DMS114 treated with DMSO at 0.1 percent for 48 hours (cell line): Measurements from ENCODE around the gene TJP3.

Experiments
- DNase-seq: peaks from one replicate; lab custom pipeline; 2025; ENCODE audit not compliant: unreplicated experiment; lab: John Stamatoyannopoulos, UW

TJP3 gene

DNA sequence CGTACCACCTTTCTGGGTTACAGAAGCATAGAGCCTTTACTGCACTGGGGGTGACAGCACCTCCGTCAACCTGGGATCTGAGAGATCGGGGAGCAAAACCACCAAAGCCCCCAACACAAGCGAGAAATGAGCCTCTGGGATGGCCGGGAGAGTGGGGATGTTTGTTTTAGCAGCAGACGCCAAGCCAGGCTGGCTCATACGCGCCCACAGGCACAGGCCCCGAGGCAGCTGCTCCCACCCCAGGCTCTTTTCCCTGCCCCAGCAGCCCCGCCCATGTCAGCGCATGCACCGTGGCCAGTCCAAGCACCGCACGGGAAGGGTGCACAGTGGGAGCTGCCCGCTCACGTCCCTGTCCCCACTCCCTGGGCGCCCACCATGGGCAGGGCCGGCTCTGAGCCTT is 16.5 kb upstream of the TJP3 start:
- no peak for DNase-seq

DNA sequence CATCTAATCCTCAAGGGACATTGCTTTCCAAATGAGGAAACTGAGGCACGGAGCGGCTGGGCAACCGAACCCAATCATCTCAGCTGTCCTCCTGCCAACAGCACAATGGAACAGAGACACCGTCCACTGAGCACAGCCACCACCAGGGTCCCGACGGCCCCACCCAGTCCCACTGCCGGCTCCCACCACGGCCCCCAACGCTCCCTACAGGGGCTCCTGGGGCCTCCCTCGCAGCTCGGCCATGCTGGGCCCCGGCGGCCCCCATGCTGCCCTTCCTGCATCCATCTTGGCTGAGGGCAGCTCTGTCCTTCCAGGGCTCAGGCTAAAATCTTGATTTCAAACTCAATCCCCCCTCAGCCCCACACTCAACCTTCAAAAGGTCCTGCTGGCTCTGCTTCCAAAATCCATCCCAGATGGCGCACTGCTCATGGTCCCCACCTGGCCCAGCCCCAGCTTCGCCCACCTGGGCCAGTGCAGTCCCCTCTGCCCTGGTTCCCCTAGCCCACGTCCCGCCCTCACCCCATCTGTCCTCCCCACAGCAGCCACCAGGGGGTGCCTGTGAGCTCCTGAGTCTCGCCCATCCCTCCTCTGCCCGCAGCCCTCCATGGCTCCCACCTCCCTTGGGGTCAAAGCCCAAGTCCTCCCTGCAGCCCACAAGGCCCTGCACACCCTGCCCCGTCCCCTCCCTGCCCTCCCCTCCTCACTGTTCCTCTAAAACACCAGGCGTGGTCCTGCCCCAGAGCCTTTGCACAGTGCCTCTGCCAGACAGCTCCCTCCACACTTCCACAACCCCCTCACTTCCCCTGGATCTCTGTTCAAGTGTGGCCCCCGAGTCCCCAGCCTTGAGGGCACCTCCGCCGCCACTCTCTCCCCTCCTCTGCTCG is 15.8 kb upstream of the TJP3 start:
- DNase-seq, result no peak

DNA sequence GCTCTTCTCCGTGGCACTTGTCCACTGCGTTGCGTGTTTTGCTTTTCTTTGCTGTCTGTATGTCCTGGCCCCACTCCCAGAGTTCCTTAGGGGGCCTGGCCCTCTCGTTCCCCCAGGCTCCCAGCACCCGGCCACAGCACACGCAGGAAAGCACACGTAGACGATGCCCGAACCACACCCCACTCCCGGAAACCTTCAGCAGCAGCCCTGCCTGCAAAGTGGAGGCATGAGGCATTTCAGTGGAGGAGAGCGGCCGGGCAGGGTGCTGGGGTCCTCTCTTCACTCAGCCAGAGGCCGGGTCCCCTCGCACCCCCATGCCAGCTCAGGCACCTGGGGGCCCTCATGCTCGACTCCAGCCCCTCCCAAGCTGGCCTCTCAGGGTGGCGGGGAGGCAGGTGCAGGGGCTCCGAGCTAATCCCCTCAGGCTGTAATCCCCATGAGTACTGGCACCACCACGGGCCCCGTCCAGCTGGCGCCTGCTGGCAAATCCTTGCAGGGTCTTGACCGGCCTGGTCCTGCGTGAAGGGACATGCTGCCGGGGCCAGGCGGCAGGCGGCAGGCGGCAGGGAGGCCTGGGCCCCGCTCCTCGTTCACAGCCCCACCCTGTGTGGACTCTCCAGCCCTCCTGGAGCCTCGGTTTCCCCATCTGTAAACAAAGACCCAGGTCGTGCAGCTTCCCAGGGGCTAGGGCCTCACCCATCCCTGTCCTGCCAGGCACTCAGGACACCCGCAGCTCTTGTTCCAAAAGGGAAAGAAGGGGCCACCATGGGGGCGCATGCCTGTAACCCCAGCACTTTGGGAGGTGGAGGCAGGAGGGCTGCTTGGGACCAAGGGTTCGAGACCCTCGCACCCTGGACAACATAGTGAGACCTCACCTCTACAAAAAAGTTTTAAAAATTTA is 14.9 kb upstream of the TJP3 start:
- DNase-seq, result no peak

DNA sequence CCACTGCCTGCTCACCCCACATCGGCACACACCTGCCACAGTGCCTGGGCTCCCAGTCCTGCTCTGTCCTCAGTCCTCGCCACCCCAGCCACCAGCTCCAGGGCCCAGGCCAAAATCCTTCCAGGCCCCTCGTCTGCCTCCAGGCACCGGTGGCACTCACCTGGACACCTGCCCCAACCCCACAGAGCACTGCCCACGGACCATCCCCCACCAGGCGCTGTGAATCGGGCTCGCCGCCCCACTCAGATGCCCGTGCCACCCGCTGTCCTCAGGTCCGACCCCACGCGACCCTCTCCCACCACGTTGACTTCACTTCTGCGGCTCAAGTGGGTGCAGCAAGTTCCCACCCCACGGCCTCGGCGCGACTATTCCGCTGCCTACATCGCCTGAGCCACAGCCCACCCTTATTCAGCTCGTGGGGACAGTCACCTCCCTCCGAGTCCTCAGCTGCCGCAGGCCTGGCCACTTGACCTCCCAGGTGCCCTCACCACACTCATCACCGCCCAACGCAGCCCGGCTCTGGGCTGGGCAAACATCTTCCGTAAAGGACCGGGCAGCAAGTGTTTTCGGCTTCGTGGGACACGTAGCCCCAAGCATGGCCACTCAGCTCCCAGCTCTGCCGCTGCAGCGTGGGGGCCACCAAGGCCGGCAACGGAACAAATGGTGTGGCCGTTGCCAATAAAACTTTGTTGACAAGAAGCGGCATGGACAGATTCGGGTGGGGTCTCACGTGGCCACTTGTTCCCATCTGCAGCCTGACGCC is 13.6 kb upstream of the TJP3 start:
- no peak for DNase-seq

DNA sequence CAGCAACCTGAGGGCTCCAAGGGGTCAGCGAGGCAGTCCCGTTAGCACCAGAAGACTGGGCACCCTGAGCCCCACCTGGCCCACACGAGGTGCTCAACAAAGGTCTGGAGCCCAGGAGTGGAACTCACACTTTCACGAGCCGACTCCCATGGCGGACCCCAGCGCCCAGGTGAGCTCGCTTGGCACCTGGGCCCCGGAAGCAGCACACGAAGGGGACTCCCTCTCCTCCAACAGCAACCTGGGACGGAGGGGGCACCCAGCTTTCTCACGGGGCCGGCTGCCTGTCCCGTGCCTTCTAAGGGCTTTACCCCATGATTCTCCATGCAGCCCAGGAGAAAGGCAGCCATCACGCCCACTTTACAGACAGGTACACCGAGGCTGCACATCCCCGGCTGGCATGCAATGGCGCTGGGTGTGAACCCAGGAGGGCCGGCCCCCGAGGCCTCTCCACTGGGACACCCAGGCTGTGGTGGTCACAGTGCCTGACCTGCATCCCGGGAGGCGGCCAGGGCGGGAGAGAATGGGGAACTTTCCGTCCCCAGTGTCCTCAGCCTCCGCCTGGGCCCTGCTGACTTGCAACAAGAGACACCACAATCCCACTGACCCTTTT is 13.0 kb upstream of the TJP3 start:
- DNase-seq, result no peak

DNA sequence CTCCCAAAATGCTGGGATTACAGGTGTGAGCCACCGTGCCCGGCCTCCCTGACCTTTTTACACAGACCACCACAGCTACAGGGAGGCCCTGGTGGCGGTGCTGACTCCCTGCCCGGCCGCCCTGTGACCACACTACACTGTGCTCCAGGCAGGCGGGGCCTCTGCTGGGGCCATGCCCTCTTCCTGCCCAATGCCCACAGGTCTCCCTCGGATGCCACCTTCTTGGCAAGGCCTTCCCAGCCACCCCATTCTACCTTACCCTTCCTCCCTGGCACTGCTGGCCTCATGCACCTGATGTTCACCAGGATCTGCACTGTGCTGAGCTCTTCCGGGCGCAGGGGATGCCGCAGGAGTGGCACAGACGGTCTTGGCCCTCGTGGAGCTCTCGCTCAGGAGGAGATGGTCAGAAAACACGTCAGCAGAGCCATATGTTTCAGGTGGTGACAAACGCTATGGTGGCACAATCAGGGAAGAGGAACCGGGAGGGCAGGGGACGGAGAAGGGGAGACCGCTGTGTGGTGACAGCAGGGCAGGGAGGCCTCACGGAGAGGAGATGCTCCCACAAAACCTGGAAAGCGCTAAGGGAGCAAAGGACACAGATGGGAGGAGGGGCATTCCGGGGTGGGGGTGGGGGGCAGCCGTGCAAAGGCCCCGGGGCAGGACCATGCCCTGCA is 12.1 kb upstream of the TJP3 start:
- no peak for DNase-seq

DNA sequence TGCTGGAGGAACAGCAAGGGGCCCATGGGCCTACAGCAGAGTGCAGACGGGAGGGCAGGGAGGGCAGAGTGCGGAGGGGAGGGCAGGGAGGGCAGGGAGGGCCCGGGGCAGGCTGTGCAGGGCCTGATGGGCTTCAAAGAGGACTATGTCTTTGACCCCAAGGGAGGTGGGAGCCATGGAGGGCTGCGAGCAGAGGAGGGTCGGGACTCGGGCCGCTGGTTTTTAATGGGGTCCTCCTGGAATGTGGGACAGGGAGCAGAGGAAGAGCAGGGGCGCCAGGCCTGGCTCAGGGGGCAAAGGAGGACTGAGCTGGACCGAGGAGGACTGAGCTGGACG is 11.6 kb upstream of the TJP3 start:
- DNase-seq, result no peak

DNA sequence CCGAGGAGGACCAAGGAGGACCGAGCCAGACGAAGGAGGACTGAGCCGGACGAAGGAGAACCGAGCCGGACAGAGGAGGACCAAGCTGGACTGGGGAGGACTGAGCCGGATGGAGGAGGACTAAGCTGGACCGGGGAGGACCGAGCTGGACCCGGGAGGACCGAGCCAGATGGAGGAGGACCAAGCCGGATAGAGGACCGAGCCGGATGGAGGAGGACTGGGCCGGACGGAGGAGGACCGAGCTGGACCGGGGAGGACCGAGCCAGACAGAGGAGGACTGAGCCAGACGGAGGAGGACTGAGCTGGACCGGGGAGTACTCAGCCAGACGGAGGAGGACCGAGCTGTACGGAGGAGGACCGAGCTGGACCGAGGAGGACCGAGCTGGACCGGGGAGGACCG is 11.1 kb upstream of the TJP3 start:
- DNase-seq, result no peak

DNA sequence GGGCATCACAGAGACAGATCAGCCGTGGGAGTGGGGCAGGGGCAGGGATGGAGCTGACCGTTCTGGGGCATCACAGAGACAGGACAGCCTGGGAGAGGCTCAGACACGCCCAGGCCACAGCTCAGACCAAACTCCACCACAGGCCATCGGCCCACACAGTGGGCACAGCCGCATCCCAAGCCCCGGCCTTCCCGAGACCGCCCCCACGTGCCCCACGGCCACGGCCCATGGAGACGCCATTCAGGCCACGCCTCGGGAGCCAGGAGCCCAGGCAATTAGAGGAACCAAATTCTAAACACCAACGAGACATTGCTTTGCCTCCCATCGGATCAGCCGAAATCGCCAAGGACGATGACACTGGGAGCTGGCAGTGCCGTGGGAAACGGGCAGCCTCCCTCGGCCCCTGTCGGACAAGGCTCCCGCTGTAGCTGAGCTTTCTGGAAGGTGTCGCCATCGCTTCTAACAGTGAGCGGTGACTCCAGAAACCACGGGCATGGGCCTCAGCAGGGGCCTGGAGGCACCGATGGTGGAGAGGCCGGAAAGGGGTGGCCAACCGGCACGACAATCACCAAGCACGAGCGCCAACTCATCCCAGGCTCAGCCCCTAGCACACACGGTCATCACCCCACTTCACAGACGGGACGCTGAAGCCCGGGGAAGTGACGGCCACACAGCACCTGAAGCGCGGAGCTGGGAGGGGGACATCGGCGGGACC is 10.4 kb upstream of the TJP3 start:
- no peak for DNase-seq

DNA sequence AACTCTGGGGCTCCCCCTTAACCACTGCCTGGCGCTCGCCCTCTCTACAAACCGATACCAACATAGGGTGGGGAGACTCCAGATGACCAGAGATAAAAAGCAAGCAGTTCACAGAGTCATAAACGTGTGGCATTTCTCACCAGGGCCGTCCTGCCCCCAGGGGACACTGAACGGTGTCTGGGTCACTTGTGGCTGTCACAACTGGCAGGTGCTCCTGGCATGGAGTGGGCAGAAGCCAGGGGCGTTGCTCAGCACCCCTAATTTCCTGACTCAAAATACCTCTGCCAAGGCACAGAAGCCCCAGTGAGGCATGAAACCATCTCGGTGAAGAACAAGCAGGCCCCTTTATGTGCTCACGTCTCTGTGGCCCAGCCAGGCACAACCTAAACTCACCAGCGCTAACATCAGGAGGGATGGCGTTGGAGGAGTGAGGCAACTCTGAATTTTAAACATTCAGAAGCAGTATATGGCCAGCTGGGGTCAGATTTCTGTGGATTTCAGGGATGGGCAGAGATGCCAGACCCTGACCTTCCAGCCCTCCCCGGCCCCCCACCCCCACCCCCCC is 9.7 kb upstream of the TJP3 start:
- no peak for DNase-seq

DNA sequence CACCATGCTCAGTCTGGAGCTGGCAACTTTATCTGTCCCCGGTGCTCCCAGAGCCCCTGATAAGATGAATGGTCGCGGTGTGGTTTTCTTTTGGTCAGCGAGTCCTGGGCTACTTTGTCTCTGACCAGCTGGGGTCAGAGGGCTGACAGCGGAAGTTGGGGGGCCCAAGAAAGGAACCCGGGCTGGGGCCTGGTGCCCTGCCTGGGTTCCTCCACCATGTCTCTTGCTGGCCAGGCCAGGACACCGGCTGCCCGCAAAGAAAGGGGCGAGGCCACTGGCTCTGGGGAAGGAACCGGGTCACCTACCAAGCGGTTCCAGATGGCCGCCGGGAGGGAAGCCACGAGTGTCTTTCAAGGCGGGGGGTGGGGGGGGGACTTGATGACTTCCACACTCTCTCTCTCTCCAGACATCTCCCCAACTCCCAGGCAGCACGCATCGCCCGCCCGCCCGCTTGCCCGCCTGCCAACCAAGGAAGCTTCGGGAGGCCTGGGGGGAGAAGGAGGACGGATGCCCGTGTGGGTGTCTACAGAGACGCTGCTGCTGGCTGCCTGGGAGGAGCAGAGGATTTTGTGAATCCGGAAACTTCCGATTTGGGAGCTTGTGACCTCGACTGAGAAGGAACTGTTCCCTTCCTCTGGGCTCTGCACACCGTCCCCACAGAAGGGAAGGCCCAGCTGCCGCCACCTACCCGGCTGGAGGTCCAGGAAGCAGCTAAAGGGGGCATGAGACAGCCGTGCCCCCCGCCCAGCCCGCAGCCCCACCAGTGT is 9.0 kb upstream of the TJP3 start:
- no peak for DNase-seq

DNA sequence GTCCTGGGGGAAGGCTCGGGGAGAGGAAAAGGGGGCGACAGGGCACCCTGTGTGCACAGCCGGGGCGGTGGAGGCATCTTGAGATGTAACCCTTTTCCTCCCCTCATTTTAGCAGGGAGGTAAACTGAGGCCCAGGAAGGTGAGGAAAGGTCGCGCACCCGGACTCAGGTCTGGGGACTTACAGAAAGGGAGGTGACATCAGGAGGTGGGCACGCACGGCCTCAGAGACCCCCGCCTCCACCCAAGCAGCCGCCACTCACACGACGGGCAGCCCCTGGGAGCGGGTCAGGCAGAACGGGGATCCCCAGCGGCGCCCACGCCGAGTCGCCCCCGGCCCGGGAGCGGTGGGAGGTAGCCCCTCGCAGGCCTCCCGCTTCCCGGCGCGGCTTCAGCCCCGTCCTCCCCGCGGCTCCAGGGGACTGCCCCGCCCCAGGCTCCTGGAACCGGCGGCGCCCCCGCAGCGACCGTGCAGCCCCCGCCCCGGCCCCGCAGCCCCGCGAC is 8.4 kb upstream of the TJP3 start:
- DNase-seq, result no peak

DNA sequence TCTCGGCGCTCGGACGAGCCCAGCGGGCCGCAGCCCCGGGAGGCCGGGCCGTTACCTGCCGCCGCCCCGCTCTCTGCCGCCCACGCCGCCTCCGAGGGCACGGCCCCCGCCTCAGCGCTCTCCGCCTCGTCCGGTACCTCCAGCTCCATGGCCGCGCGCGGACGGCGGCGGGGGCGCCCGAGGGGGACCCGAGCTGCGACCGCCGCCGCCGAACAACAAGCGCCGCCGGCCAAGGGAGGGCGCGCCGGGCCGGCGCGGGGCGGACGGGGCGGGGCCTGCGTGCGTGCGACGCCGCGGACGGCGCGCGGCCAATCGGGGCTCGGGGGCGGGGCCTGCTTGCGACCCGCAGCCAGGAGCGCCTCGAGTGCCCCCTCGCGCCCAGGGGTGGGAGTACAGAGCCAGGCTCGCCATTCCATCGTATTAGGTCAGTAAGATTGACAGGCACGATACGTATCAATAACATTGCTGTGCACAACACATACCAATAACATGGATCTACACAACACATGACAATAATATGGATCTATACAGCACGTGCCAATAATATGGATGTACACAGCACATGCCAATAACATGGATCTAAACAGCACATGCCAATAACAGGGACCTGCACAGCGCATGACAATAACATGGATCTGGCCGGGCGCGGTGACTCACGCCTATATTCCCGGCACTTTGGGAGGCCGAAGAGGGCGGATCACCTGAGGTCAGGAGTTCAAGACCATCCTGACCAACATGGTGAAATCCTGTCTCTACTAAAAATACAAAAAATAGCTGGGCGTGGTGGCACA is 7.7 kb upstream of the TJP3 start, which contains the start of gene PIP5K1C:
Gene PIP5K1C (minus strand): TSS at position 227 of the 791 bp plus-strand sequence. CDS start 78 bp downstream, at position 149.
- peak; percentile 33 for DNase-seq

DNA sequence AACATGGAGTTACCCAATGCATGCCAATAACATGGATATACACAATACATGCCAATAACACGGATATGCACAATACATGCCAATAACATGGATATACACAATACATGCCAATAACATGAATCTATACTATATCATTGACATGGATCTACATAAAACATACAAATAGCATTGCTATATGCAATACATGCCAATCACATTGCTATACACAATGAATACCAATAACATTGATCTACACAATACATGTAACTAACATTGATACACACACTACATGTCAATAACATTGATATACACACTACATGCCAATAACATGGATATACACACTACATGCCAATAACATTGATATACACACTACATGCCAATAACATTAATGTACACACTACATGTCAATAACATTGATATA is 7.0 kb upstream of the TJP3 start:
- DNase-seq, result no peak

DNA sequence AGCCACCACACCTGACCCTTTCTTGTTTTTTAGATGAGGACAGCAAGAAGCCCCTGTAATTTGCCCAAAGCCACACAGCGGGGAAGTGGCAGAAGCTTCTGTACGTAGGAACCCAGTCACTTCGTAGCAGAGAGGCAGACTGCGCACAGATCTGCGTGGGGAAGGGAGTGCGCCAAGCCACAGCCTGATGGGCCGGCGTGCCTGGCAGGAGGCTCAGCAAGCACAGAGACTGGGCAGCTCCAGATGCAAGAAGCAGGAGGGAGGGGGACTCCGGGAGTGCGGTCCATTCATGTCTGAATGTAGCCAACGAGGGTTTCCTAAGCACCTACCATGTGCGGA is 347 bp upstream of the TJP3 start:
- DNase-seq, result no peak

DNA sequence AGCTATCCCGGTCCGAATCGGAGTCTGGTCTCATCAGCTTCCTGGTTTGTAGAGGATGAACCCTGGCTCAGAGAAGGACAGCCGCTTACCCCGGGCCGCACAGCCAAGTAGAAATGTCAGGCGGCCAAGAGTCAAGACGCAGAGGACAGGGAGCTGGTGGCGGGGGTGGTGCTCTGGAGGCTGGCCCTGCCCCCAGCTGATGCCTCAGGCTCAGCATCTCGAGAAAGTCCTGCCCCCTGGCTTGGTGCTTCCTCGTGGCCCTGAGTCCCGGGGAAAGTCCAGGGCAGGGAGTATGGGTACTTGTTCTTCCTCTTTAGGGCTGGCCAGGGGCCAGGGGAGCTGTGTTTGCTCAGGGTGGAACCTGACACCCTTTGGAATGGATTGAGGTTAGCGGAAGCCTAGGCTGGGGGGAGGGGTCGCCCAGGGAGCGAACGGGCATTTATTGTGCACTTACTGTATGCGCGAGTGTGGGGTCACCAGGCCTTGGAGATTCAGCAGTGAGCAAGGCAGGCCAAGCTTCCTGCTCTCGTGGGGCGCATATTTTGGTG is 2.2 kb downstream of the TJP3 start:
- no peak for DNase-seq
